Esophagus muscularis mucosa (tissue), 4 donors: ENCODE measurements around the gene NETO1. TPM values are rescaled to one million over a fixed set of nuclear protein-coding genes. Genes with fewer than 3 reads are reported as not detected.
A peak's percentile ranks its signal among the peaks of the same experiment; 100 is the strongest.

ENCODE experiments used
- DNase-seq: peaks from one replicate; pipeline ENCODE4 v3.0.0-alpha.2; 2017; ENCODE audit errors: extremely low spot score
- H3K27ac ChIP-seq, 4 donors: fragments of 200-600 bp; sonication (generic); replicated peaks in 1 of 4; 1 replicate in 3 of 4; 2 replicates in 1 of 4; pipeline ENCODE4 v1.5.1; 2016 to 2019; ENCODE audit warnings: mild to moderate bottlenecking in 1 of 4
- H3K27me3 ChIP-seq, 4 donors: fragments of 200-600 bp; sonication (generic); one replicate each; pipeline versions ENCODE4 v1.5.1 to v1.6.0; 2016 to 2019
- H3K36me3 ChIP-seq, 4 donors: fragments of 200-600 bp; sonication (generic); one replicate each; pipeline ENCODE4 v1.5.1; 2016 to 2019
- H3K4me1 ChIP-seq, 4 donors: fragments of 200-600 bp; sonication (generic); one replicate each; pipeline ENCODE4 v1.5.1; 2016 to 2019
- H3K4me3 ChIP-seq, 4 donors: fragments of 200-600 bp; sonication (generic); 1 replicate in 2 of 4; 2 replicates in 2 of 4; pipeline ENCODE4 v1.5.1; 2016 to 2019; ENCODE audit warnings: mild to moderate bottlenecking in 4 of 4, moderate library complexity in 1 of 4
- H3K9me3 ChIP-seq, 4 donors: fragments of 200-600 bp; sonication (generic); 1 replicate in 3 of 4; 2 replicates in 1 of 4; pipeline ENCODE4 v1.5.1; 2016 to 2019
- CTCF ChIP-seq, 3 experiments: fragments of 200-600 bp in 2 of 3; fragments of 450-650 bp in 1 of 3; sonication (generic) in 2 of 3; IDR thresholded peaks; one replicate each; pipeline ENCODE4 v1.5.1; 2017 to 2019; ENCODE audit warnings: antibody characterized with exemption in 3 of 3, mild to moderate bottlenecking in 2 of 3, moderate library complexity in 1 of 3
- EP300 ChIP-seq: sonication (generic); formaldehyde crosslinking; IDR thresholded peaks from one replicate; pipeline ENCODE4 v1.6.1; 2017; ENCODE audit warnings: antibody characterized with exemption
- POLR2A ChIP-seq: fragments of 450-650 bp; IDR thresholded peaks from one replicate; pipeline ENCODE4 v1.6.1; 2017; ENCODE audit warnings: antibody characterized with exemption, moderate library complexity, mild to moderate bottlenecking, low read depth
- POLR2AphosphoS5 ChIP-seq, 2 donors: sonication (generic); formaldehyde crosslinking; IDR thresholded peaks; one replicate each; pipeline ENCODE4 v1.6.1; 2017; ENCODE audit warnings: antibody characterized with exemption in 2 of 2
- WGBS: methylation state at CpG from one replicate; pipeline ENCODE4 v1.1.5; 2018; 5-methylcytosine and 5-hydroxymethylcytosine counted together
- intact Hi-C: fragments of 100-400 bp; cut with DNase I; formaldehyde crosslinking; loops from one replicate; pipeline ENCODE4 v1.15.1; 2023
- total RNA-seq, 4 donors: library from RNA; depleted of rRNA; stranded (reverse); fragments of >200 nt; gene quantifications; one replicate each; pipeline versions ENCODE4 v1.1.0 to v1.2.1, GENCODE V29; 2016

Gene NETO1
- under 1 TPM in 3 of 4 donors, not detected in 1; 0.13 to 0.50 (median 0.34) TPM for total RNA-seq

- intact Hi-C loops = no loop called here
- Histone ChIP-seq H3K27me3 (peaks cover 0 to 50% (median 13%) of the 10 kb centered on the region in 4 donors), H3K9me3 (no peaks in the 10 kb centered on the region), H3K36me3 (no peaks in the 10 kb centered on the region), H3K27ac (no peak within 1 kb of the TSS), H3K4me1 (peaks cover 14 to 27% (median 25%) of the 10 kb centered on the region in 4 donors), H3K4me3 (peak within 1 kb of the TSS; percentile 25 to 52 (median 40))
- DNase-seq = no peak
- TF ChIP-seq POLR2A (no peak), CTCF (IDR thresholded peaks at IDR 0.05) (no peak), EP300 (no peak), POLR2AphosphoS5 (IDR thresholded peaks at IDR 0.05) (no peak)
- WGBS = 6% methylated on average over 26 of the region's 85 CpGs
These were observed at the start of gene NETO1 for GRCh38 chr18:72867746-72868584. NETO1 (minus strand) TSS chr18:72867987; CDS start chr18:72867291, 696 bp downstream.

GRCh38 chr18:72910045-72910444 lies 42.3 kb upstream of the NETO1 start:
- WGBS = 74% methylated on average over 5 of the region's 5 CpGs

GRCh38 chr18:72908181-72908580 lies 40.4 kb upstream of the NETO1 start:
- Histone ChIP-seq H3K27me3 (no peaks in the 10 kb centered on the region), H3K9me3 (no peaks in the 10 kb centered on the region), H3K4me3 (no peak overlapping the region), H3K36me3 (no peaks in the 10 kb centered on the region), H3K4me1 (no peaks in the 10 kb centered on the region), H3K27ac (no peak overlapping the region)
- TF ChIP-seq POLR2A (no peak), POLR2AphosphoS5 (IDR thresholded peaks at IDR 0.05) (no peak), EP300 (no peak), CTCF (IDR thresholded peaks at IDR 0.05) (no peak)
- DNase-seq = no peak
- intact Hi-C loops = no loop called here
- 18% methylated on average over 2 of the region's 2 CpGs for WGBS

More at GRCh38 chr18:72910045-72910444, 42.3 kb upstream of the NETO1 start:
- DNase-seq = no peak
- intact Hi-C loops = no loop called here
- TF ChIP-seq EP300 = no peak
- no peak for TF ChIP-seq CTCF (IDR thresholded peaks at IDR 0.05)
- TF ChIP-seq POLR2A = no peak
- TF ChIP-seq POLR2AphosphoS5 (IDR thresholded peaks at IDR 0.05) = no peak
- no peaks in the 10 kb centered on the region for H3K36me3 ChIP-seq
- no peak overlapping the region for H3K27ac ChIP-seq
- no peaks in the 10 kb centered on the region for H3K27me3 ChIP-seq
- no peak overlapping the region for H3K4me3 ChIP-seq
- no peaks in the 10 kb centered on the region for H3K4me1 ChIP-seq
- H3K9me3 ChIP-seq = no peaks in the 10 kb centered on the region

GRCh38 chr18:72903033-72903432 lies 35.2 kb upstream of the NETO1 start:
- no peak for DNase-seq
- TF ChIP-seq CTCF (IDR thresholded peaks at IDR 0.05) (no peak), EP300 (no peak), POLR2A (no peak), POLR2AphosphoS5 (IDR thresholded peaks at IDR 0.05) (no peak)
- Histone ChIP-seq H3K27ac (no peak overlapping the region), H3K9me3 (no peaks in the 10 kb centered on the region), H3K36me3 (no peaks in the 10 kb centered on the region), H3K4me3 (no peak overlapping the region), H3K4me1 (no peaks in the 10 kb centered on the region), H3K27me3 (no peaks in the 10 kb centered on the region)
- intact Hi-C loops = no loop called here
- 72% methylated on average over 2 of the region's 2 CpGs for WGBS
